ENCODE measurements around the gene CNTRL. TPM values are rescaled to one million over a fixed set of nuclear protein-coding genes. Genes with fewer than 3 reads are reported as not detected.
A peak's percentile ranks its signal among the peaks of the same experiment; 100 is the strongest.

The CNTRL gene
- polyA plus RNA-seq, 2 of the 4 experiments (the other 2 are of a cell fraction): 5.1 to 15.0 TPM

- Histone ChIP-seq H3K4me1 (no peaks in the 10 kb centered on the region), H3K4me3 (no peak overlapping the region), H3K9me3 (no peaks in the 10 kb centered on the region), H3K4me2 (no peak overlapping the region), H3K27ac (no peak overlapping the region)
- CTCF ChIA-PET: interaction anchor here (2.0 to 12.0 kb wide), 2 partner anchors 71 to 110 kb away, joined by 5 to 174 read pairs; no protein-coding TSS in a partner anchor
- no peak for TF ChIP-seq RAD21 (conservative IDR thresholded peaks at IDR 0.05 in 1 of 2, IDR thresholded peaks at IDR 0.05 in 1 of 2)
- no peak for TF ChIP-seq HOXB13 (CRISPR knock-in tag; IDR thresholded peaks at IDR 0.05; ENCODE audit: low read depth)
- no peak for TF ChIP-seq EP300 (IDR thresholded peaks at IDR 0.05)
- no peak for TF ChIP-seq PHF8 (IDR thresholded peaks at IDR 0.05; ENCODE audit: borderline replicate concordance, low read depth)
- WGBS (ENCODE audit: missing lambda C conversion rate): 73% methylated on average over 2 of the region's 2 CpGs
- FAIRE-seq (no peak), ATAC-seq (no peak), DNase-seq (ENCODE audit: low read depth in 1 of 2, low spot score in 1 of 2) (no peak)
- POLR2A ChIA-PET: no interaction called here
These were observed 132.7 kb downstream of the CNTRL start for GRCh38 chr9:121207371-121207940.

DNA sequence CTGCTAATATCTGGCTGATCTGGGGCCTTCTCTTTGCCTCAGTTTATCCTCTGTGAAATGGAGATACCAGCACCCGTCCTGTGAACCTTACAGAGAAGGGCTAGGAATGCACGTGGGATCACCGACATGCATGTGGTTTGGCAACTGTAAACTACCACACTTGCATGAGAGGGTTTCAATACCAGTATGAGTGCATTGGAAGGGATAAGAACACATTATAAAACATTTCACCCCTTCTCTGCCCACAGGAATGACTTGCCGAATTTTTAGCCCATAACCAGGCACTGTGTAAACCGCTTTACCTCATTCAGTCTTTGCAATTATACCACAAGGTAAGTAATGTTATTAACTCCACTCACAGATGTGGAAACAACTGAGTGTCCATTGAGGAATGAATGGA, 135.8 kb downstream of the CNTRL start:
- Histone ChIP-seq H3K27ac (no peak overlapping the region), H3K9me3 (no peaks in the 10 kb centered on the region), H3K4me3 (no peak overlapping the region), H3K4me1 (no peaks in the 10 kb centered on the region), H3K4me2 (no peak overlapping the region)
- TF ChIP-seq HOXA7 (CRISPR knock-in tag; IDR thresholded peaks at IDR 0.05): no peak
- no peak for TF ChIP-seq PHF8 (IDR thresholded peaks at IDR 0.05; ENCODE audit: borderline replicate concordance, low read depth)
- no peak for TF ChIP-seq RFX5 (IDR thresholded peaks at IDR 0.05)
- TF ChIP-seq MAFK (IDR thresholded peaks at IDR 0.05; ENCODE audit: partially characterized antibody): no peak
- TF ChIP-seq RAD21 (conservative IDR thresholded peaks at IDR 0.05 in 1 of 2, IDR thresholded peaks at IDR 0.05 in 1 of 2): no peak
- no peak for TF ChIP-seq KDM1A (IDR thresholded peaks at IDR 0.05; ENCODE audit: low read depth)
- FAIRE-seq (no peak), ATAC-seq (no peak), DNase-seq (ENCODE audit: low read depth in 1 of 2, low spot score in 1 of 2) (no peak)
- CTCF ChIA-PET: interaction anchor here (1.0 to 12.0 kb wide), 7 partner anchors 8 to 191 kb away, joined by 3 to 174 read pairs (median 26); partner anchors contain the start of gene RAB14
- POLR2A ChIA-PET: no interaction called here
- 78% methylated on average over 5 of the region's 5 CpGs for WGBS (ENCODE audit: missing lambda C conversion rate)

- FAIRE-seq (no peak), ATAC-seq (peak; percentile 94 to 99), DNase-seq (ENCODE audit: low read depth in 1 of 2, low spot score in 1 of 2) (peak; percentile 86 to 88)
- H3K4me2 ChIP-seq: no peak overlapping the region
- H3K27ac ChIP-seq: peak overlapping the region; percentile 12 to 74
- 21% methylated on average over 9 of the region's 9 CpGs for WGBS (ENCODE audit: missing lambda C conversion rate)
- CTCF ChIA-PET: interaction anchor here (0.6 to 12.0 kb wide), 64 partner anchors 9 to 482 kb away, joined by 3 to 174 read pairs (median 6); partner anchors contain the start of genes GSN and RAB14
- no peaks in the 10 kb centered on the region for H3K9me3 ChIP-seq
- no peak overlapping the region for H3K4me3 ChIP-seq
- H3K4me1 ChIP-seq: no peaks in the 10 kb centered on the region
- POLR2A ChIA-PET: interaction anchor here (1.3 kb wide), 1 partner anchor 186 kb away, joined by 3 read pairs; no protein-coding TSS in a partner anchor
- no peak for TF ChIP-seq GATA3 (IDR thresholded peaks at IDR 0.05; ENCODE audit: borderline replicate concordance)
- no peak for TF ChIP-seq BCL3 (IDR thresholded peaks at IDR 0.05)
- TF ChIP-seq, protein P1, sequence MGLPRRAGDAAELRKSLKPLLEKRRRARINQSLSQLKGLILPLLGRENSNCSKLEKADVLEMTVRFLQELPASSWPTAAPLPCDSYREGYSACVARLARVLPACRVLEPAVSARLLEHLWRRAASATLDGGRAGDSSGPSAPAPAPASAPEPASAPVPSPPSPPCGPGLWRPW (IDR thresholded peaks at IDR 0.05): no peak
- TF ChIP-seq, protein P2, sequence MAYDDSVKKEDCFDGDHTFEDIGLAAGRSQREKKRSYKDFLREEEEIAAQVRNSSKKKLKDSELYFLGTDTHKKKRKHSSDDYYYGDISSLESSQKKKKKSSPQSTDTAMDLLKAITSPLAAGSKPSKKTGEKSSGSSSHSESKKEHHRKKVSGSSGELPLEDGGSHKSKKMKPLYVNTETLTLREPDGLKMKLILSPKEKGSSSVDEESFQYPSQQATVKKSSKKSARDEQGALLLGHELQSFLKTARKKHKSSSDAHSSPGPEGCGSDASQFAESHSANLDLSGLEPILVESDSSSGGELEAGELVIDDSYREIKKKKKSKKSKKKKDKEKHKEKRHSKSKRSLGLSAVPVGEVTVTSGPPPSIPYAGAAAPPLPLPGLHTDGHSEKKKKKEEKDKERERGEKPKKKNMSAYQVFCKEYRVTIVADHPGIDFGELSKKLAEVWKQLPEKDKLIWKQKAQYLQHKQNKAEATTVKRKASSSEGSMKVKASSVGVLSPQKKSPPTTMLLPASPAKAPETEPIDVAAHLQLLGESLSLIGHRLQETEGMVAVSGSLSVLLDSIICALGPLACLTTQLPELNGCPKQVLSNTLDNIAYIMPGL (CRISPR knock-in tag; IDR thresholded peaks at IDR 0.05; ENCODE audit: borderline replicate concordance): no peak
- TF ChIP-seq, protein P3, sequence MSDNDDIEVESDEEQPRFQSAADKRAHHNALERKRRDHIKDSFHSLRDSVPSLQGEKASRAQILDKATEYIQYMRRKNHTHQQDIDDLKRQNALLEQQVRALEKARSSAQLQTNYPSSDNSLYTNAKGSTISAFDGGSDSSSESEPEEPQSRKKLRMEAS (IDR thresholded peaks at IDR 0.05): 0 out of 2 replicates have a peak, but pooled peaks have one; percentile 46
- TF ChIP-seq NR3C1 (IDR thresholded peaks at IDR 0.05): no peak
- TF ChIP-seq HOXB5 (CRISPR knock-in tag; IDR thresholded peaks at IDR 0.05): no peak
- TF ChIP-seq, protein P4, sequence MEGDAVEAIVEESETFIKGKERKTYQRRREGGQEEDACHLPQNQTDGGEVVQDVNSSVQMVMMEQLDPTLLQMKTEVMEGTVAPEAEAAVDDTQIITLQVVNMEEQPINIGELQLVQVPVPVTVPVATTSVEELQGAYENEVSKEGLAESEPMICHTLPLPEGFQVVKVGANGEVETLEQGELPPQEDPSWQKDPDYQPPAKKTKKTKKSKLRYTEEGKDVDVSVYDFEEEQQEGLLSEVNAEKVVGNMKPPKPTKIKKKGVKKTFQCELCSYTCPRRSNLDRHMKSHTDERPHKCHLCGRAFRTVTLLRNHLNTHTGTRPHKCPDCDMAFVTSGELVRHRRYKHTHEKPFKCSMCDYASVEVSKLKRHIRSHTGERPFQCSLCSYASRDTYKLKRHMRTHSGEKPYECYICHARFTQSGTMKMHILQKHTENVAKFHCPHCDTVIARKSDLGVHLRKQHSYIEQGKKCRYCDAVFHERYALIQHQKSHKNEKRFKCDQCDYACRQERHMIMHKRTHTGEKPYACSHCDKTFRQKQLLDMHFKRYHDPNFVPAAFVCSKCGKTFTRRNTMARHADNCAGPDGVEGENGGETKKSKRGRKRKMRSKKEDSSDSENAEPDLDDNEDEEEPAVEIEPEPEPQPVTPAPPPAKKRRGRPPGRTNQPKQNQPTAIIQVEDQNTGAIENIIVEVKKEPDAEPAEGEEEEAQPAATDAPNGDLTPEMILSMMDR (IDR thresholded peaks at IDR 0.05): peak; percentile 95
- TF ChIP-seq POLR2AphosphoS2 (conservative IDR thresholded peaks at IDR 0.05; ENCODE audit: low read length): no peak
- no peak for TF ChIP-seq JUNB (IDR thresholded peaks at IDR 0.05)
- no peak for TF ChIP-seq MAZ (IDR thresholded peaks at IDR 0.05; ENCODE audit: borderline replicate concordance, low read depth, low read length)
- TF ChIP-seq SMC3 (IDR thresholded peaks at IDR 0.05): peak; percentile 97
- TF ChIP-seq CBX8 (IDR thresholded peaks at IDR 0.05): no peak
- TF ChIP-seq EHMT2 (IDR thresholded peaks at IDR 0.05; ENCODE audit: low read depth): no peak
- peak; percentile 24 for TF ChIP-seq ZFP36 (IDR thresholded peaks at IDR 0.05; ENCODE audit: borderline replicate concordance, partially characterized antibody)
- TF ChIP-seq PBX3 (IDR thresholded peaks at IDR 0.05): no peak
- TF ChIP-seq RAD21 (conservative IDR thresholded peaks at IDR 0.05 in 1 of 2, IDR thresholded peaks at IDR 0.05 in 1 of 2): peak; percentile 97
- TF ChIP-seq FOSB (CRISPR knock-in tag; IDR thresholded peaks at IDR 0.05): no peak
- no peak for TF ChIP-seq SREBF2 (IDR thresholded peaks at IDR 0.05)
These were observed 138.5 kb downstream of the CNTRL start for GRCh38 chr9:121213136-121213806.
